GM18867 (cell line): ENCODE results near the gene OTUB2.

ENCODE experiments used
- ATAC-seq: cut with Tn5 transposase; IDR thresholded peaks from one replicate; pipeline ENCODE4 v1.9.1; 2021; ENCODE audit warnings: mild to moderate bottlenecking, moderate library complexity; ENCODE audit not compliant: unreplicated experiment

Gene OTUB2

DNA sequence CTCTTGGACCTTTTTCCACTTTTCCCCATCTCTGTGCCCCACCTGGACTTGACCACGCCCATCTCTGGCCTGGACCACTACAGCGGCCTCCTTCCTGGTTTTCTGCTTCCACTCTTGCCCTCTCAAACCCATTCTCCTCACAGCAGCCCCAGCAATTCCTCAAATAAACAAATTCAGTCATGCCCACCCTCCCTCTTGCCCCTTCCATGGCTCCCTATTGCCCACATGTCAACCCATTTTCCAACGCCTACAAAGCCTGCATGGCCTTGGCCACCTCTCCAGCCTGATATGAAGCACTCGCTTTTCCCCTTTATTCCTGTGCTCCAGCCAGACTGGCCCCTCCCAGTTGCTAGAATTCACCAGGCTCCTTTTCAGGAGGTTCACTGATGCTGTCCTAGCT, 5.9 kb upstream of the OTUB2 start:
- ATAC-seq: no peak

DNA sequence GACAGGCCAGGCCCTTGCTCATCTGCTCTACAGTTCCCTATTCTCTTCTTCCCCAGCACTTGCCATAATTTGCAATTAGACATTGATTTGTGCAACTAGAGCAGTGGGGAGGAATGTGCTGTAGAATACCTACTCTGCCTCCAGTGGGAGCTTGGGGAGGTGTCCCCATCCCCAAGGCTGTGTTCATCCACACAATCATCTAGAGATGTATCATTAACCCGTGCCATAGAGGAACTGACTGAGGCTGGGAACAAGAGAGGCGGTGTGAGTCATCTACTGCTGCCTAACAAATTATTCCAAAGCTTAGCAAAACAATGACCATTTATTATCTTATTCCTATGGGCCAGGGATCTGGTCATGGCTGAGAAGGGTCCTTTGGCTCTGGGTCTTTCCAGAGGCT, 5.1 kb upstream of the OTUB2 start:
- ATAC-seq: no peak

DNA sequence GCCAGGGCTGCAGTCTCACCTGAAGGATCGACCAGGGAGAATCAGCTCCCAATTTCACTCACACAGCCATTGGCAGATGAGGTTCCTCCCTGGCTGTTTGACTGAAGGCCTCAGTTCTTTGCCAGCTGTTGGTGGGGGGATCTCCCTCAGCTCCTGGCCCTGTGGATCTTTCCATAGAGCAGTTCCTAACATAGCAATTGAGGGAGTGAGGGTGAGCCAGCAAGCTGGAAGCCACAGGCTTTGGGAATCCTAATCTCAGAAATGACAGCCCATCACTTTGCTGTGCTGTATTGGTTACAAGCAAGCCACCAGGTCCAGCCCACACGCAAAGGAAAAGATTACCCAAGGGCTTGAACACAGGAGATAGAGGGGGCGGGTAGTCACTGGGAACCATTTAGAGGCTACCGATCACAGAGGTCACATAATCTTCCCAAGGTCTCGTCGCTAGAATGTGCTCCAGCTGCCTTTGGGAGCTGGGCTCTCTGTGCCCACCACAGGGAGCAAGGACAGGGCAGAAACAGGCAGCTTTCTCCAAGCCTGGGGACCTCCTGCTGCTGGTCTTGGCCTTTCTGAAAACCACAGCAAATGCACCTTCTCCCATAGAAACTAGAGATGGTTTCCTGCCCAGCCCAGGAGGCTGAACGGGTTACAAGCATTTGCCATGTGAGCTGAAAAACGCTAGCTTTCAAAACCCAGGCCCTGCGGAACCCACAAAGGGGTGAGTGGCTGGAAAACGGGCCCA, 4.6 kb upstream of the OTUB2 start:
- no peak for ATAC-seq

DNA sequence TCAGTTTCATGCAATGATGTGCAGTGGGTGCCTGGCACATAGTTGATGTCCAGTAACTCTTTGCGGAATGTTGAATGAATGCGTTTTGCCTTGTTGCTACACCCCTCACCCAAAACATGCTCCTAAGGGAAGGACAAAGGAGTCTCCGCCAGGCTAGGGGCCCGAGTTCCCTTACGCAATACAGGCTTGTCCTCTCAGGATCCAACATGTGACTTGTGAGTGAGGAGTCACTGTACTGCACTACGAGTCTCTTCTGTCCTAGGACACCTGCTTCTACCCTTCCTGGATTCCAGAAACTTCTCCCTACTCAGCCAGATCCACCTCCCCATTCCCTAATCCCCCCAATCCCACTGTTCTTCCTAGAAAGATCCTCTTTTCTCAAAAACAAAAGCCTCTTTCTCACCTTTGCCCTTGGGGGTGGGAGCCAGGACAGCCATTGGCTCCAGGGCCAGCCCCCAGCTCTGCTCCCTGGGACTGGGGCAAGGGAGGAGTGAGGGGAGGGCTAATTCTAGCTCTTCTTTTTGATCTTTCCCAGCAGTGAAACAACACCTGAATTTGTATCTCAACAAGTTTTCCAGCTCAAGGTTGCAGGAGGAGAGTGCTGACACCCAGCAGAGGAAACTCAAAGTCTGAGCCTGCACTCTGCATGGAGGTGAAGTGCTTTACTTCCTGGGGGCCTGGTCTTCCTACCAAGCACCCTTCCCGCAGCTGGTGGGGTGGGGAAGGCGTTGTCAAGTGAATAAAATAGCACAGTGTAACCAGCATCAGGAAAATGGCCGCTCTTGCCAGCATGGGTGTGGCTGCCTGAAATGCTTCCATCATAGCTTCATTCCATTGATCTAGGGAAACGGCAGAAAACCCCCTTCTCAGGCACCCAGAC, 3.4 kb upstream of the OTUB2 start:
- ATAC-seq: no peak

DNA sequence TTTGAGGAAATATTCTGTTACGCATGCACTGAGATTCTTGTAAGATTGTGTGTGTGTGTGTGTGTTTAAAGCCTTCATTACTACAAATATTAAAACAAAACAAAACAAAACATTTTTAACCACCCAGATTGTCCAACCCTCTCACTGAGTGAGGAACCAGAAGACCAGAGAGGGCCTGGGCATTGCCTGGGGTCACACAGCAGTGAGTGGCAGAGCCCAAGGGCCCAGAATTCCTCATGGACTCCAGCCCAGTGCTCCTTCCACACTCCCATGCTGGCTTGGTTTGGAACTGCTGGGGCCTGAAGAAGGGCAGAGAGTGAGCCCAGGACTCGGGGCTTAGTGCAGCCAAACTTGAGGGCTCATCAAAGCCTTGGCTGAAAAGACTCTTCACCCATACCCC, 1.6 kb upstream of the OTUB2 start:
- no peak for ATAC-seq

DNA sequence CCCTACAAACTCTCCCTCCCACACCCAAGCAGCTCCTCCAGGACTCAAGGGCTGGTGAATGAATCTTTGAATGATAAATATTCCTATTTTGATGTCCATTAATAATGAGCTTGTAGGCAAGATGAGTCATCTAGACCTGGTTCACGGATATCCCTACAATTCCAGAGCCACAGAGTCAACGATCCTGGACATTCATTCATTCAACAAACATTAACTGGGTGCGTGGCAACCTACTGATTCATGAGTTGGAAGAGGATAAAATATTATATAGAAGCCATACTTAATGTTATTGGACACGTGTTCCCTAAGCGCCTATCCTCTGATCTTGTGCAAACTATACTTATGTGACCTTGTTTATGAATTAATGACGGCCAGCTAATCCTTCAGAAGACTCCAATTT, 420 bp upstream of the OTUB2 start:
- ATAC-seq: no peak

DNA sequence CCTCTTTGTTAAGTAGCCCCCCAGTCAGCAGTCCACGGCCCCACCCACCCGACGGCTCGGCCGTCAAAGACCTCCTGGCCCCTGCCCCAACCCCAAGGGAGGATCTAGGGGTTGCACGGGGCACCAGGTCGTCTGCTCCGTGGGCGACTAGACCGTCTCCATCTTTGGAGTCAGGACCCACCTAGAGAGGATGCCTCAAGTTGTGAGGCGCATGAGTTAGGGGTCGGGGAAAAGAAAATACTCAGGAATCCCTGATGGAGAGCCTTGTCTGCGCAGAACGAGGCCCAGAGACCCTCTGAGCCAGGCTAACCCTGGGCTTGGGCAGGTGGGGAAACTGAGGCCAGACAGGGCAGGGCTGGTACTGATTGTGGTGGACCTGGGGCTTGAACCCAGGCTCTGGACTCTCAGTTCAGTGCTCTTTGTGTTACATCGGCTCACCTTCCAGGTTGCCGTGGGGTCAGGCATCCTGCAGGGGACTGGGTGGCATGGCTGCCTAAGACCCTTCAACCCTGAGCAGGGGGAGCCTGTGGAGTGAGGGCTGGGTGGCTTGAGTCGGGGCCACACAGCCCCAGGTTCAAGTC, 839 bp downstream of the OTUB2 start:
- ATAC-seq: no peak

DNA sequence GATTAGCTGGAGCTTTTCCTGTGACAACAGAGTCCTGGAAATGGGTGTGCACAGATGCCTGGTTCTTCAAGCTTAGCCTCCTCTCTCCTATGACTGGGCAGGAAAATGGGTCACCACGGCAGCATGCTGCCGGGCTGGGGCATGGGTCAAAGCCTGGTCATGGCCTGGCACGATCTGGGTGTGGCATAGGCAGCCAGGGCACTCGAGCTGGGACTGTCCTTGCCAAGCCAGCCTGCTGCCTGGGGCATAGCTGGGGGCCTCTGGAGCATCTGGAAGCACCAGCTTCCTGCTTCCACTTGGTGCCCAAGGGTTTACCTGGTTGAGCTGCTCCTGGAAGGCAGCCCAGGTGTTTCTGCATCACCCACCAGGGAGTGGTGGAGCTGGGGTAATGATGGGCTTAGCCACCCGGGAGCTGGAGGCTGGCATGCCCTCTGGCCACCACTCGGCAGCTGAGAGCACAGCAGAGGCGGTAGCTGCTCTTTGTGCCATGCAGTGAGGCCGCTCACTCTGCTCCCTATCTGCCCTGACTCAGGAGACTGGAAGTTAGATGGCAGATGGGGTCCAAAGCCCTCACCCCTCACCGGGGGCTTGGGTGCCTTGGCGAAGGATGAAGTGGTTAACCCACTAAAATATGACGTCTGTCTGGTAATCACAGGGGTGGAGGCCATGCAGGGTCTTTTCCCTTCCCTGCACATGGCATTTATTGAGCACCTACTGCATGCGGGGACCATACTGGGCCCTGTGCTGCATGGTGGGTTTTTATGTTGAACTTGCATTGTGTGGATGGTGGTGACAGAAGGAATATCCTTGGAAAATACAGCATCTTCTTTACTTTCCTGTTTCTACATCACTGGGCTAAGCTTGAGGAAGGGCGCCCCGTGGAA, 1.7 kb downstream of the OTUB2 start:
- no peak for ATAC-seq

DNA sequence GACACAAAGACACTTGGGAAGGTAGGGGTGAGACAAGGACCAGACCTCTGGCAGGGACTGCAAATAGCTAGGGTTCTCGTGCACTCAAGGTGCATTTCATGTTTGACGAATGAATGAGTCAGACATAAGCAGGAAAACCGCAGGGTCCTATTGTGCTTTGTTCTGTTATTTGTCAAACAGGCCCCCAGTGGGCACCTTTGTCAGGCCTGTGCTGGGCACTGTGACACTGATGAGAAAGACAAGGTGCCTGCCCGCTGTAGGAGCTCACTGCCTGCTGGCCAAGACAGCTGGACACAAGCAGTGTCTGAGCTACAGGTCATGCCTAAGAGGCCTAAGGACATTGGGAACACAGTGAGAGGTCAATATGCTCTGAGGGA, 2.3 kb downstream of the OTUB2 start:
- ATAC-seq: no peak

DNA sequence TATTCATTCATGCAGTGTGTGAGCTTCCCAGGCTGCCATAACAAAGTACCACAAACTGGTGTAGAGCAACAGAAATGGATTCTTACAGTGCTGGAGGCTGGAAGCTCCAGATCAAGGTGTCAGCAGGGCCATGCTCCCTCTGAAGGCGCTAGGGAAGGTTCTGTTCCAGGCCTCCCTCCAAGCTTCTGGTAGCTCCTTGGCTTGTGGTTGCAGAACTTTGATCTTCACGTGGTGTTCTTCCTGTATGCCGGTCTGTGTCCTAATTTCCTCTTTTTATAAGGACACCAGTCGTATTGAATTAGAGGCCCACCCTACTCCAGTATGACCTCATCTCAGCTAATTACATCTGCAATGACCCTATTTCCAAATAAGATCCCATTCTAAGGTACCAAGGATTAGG, 3.1 kb downstream of the OTUB2 start:
- no peak for ATAC-seq

DNA sequence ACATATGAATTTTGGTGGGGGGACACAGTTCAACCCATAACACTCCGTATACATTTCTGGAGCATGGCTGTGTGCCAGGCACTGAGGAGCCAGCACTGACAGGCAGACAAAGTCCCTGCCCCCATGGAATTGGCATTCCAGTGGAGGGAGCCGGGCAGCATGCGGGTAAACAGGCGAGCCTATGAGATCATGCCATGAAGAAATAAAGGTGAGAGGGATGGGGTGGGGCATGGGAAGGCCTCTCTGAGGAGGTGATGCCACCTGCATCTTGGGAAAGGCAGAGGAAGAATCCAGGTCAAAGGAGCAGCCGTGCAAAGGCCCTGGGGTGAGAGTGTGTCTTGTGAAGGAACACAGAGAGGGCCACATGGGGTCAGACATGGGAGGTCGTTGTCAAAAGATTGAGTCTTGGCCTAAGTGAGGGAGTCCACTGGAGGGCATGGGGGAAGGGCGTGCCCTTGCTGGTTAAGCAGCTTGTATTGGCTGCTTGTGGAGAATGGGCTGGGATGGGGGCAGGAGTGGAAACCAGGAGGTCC, 3.6 kb downstream of the OTUB2 start:
- no peak for ATAC-seq

DNA sequence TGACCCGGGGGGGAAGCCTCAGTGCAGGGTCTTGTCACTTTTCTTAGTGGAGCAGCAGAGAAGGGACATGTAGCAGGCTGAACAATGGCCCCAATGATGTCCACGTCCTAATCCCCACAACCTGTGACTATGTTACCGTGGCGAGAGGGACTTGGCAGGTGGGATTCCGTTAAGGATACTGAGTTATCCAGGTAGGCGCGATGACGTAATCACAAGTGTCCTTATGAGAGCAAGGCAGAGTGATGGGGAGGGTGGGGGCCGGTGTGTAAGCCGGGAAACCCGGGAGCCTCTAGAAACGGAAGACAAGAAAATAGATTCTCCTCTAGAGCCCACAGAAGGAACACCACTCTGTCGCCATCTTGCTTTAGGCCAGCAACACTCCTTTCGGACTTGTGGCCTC, 4.4 kb downstream of the OTUB2 start:
- ATAC-seq: no peak

DNA sequence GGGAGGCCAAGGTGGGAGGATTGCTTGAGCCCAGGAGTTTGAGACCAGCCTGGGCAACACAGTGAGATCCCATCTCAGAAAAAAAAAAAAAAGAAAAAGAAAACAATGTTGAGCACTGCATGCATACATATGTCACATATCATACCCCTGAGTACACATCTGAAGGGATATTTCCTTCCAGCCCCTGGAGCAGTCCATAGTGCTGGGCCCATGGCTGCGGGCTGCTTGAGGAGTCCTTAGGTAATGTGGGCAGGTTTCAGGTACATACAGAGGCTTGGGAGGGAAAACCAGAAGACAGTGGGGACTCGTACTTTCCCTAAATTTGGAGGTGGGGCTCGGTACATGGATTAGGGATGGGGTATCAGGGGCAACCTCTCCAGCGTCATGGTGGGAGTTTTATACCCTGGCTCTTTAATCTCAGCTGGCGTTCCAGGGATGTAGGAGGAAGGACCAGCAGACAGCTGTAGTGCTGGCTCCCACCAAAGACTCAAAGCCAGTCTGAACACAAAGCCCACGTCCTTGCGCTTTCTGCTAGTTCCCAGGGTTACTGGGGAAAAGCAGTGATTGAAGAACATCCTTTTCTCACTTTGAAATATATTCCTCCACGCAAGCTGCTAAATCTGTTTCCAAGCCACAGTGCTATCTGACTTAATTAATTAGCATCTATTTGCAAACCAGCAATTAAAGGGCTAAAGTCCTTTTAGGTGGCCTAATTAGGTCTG, 5.2 kb downstream of the OTUB2 start:
- ATAC-seq: no peak

DNA sequence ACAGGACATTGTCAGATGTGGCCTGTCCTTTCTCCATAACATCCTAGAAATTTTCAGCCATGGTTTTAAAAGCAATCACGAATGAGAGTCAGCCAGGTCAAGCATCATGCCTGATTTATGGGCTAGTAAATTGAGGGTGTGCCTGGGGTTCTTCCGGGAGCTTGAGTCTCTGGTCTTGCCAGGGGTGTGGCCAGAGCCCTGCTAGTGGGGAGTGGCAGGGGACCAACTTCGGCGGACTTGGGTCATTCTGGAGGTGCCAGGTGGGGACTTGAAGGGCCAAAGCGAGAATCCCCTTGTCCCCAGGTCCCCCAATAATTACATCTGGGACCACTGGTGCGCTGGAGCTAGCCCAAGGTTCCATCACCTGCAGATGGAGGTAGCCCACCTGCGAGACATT, 5.7 kb downstream of the OTUB2 start:
- no peak for ATAC-seq

DNA sequence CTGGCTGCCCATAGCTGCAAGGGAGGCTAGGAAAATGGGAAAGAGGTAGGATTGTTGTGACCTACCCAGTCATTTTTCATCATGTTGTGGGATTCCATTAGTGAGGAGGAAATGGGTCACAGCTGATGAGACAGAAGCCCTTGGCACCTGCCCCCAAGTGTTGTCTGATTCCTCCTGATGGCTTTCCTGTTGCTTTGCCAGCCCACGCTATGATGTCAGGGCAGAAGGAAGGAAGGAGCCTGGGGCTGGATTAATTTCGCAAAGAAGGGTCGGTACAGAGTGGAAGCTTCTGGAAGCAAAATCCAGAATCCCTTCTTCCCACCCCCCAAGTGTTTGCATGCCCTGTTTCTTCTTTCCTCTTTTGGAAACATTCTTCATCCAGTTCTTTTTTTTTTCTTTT, 8.7 kb downstream of the OTUB2 start:
- no peak for ATAC-seq

DNA sequence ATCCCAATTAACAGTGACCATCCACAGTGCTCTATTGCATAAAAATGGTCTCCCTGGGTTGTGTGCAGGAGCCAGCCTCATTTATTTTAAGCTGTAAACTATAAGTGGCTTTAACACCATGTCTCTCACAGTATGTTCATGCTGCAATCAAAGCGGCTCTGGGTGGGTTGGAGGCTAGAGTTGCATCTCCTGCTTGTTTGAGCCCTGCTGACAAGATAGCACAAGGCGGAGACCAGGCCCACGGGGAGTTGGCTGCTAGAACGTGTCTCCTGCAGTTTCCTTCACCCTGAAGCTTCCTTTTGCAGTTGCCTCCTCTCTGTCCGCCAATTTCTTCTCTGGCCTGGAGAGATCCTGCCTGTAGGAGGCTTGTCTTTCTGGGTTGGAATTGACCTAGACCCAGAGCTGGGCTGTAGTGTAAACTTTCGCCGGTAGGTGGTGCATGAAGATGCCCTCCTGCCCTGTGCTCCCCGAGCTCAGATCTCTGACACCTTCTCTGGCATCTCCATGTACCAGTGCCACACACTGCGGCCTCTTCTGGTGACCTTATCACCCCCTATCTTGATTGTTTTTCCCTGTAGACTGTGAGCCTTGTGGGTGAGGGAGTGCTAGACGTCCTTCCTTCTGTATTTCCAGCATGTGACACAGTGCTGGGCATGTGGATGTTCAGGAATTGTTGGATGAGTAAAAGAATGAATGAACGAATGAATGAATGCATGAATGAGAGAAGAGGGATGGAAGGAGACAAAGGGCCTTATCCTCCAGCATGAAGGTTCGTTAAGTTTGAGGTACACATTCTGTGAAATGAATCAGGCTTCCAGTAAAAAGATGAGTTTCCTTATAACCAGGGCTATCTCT, 10.4 kb downstream of the OTUB2 start:
- peak; percentile 83 for ATAC-seq

DNA sequence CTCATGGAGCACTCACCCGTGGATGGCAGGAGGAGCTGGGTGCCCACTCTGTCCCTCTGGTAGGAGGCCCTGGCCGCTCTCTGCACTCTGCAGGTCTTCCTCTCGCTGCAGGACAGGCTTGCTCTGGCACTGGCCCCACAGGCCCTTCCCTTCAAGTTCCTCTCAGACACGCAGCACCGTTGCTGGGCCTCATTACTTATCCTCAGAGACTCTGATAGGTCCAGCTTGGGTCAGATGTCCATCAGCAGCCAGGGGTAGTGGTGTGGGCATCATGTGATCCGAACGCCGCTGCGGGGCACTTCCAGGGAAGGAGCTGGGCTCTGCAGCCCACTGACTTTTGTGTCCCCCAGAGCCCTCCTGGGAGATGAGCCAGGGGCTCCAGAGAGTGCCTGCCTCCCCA, 11.8 kb downstream of the OTUB2 start:
- no peak for ATAC-seq

DNA sequence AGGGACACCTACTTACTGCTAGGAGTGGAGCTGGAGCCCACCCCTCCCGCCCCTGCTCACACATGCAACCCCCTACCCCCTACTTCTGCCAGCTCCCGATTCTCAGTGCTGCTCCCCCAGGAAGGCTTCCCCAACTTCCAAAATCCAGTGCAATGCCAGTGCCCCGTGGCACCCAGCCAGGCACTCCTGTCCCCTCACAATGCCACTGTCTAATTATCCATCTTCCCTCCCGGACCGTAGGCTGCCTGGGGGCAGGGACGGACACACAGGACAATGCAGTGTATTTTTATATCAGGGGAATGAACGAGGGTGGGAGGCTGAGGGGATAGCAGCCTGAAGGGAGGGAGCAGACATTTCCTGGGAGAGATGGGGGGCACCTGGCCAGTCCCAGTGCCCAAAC, 12.4 kb downstream of the OTUB2 start:
- ATAC-seq: no peak

DNA sequence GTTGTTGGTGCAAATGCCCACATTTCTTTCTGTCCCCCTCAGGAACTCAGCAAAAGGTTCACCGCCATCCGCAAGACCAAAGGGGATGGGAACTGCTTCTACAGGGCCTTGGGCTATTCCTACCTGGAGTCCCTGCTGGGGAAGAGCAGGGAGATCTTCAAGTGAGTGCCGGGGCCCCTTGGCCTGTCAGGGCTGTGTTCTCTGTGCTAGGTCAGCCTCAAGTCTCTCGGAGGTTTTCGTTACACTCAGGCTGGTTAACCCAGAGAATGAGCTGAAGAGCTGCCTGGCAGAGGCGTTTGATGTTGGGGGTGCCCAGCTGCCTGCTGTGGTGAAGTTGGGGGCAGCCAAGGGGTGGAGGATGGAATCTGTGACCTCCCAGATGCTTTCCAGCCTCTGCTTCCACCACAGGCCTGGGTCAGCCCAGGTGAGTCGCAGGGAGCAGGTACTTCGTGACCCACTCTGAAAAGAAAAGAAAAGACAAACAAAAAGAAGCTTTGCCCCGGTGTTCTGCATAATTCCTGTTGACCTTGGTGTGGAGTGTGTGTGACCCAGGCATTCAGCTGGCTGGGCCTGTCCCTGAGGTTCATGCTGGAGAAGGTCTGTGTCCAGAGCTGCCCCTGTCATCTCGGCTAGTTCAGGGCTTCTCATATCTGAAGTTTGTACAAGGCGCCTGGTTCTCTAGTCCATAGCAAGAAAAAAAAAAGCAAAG, 12.9 kb downstream of the OTUB2 start:
- no peak for ATAC-seq
